ENCODE results near the gene C19orf33. TPM values are rescaled to one million over a fixed set of nuclear protein-coding genes. Genes with fewer than 3 reads are reported as not detected.
"Not testable (repeated sequence)": the region's sequence is repeated elsewhere in the genome, so short reads cannot be mapped to it uniquely, and the experiment has no call there.

Gene C19orf33
- total and polyA plus RNA-seq, 2 of the 8 experiments (the other 6 are each of a cell fraction or from before 2014, with no cell fraction given) = 6.0 to 36.0 TPM

- WGBS, 2 experiments (ENCODE audit: extremely low coverage in 1 of 2, insufficient coverage in 1 of 2, insufficient read length in 1 of 2, insufficient replicate concordance in 2 of 2, low coverage in 1 of 2, low lambda C conversion rate in 2 of 2, missing lambda C conversion rate in 1 of 2) = 96% methylated on average over 3 of the region's 4 CpGs; no CpG with 5 or more reads in 1 of the 2 experiments
- not testable (repeated sequence) for H3K4ac ChIP-seq (replicated peaks; ENCODE audit: insufficient read length, low read depth, low read length); H2BK15ac ChIP-seq (ENCODE audit: low read length); H4K8ac ChIP-seq (ENCODE audit: extremely low read depth, insufficient read depth, low read length); H4K20me1 ChIP-seq (replicated peaks in 1 of 2; ENCODE audit: control insufficient read depth in 1 of 2, insufficient read depth in 2 of 2, low read length in 2 of 2); H3K18ac ChIP-seq (ENCODE audit: extremely low read depth, low read length); H3K9ac ChIP-seq (replicated peaks in 1 of 4; ENCODE audit: extremely low read depth in 1 of 4, low read depth in 3 of 4, low read length in 3 of 4); H4K91ac ChIP-seq (replicated peaks; ENCODE audit: insufficient read length, low read length); H3K4me3 ChIP-seq (ENCODE audit: extremely low read depth in 1 of 4, insufficient read depth in 2 of 4, low read depth in 3 of 4, low read length in 4 of 4); H2AFZ ChIP-seq (ENCODE audit: low read length); H3K79me1 ChIP-seq (ENCODE audit: low read depth, low read length); H2AK5ac ChIP-seq (ENCODE audit: low read depth, low read length); H3K56ac ChIP-seq (replicated peaks; ENCODE audit: insufficient read length, low read depth, low read length); H2BK120ac ChIP-seq (replicated peaks; ENCODE audit: low read depth, low read length); H2BK12ac ChIP-seq (ENCODE audit: low read depth, low read length); H3K4me1 ChIP-seq (replicated peaks in 1 of 4; ENCODE audit: control insufficient read depth in 3 of 4, insufficient read depth in 4 of 4, low read length in 3 of 4); H3K36me3 ChIP-seq (ENCODE audit: control insufficient read depth in 2 of 4, insufficient read depth in 4 of 4, low read length in 3 of 4); DNase-seq (ENCODE audit: low read depth in 1 of 2, low spot score in 2 of 2); H3K27ac ChIP-seq (ENCODE audit: low read depth, low read length); H2BK20ac ChIP-seq (ENCODE audit: low read length); H4K5ac ChIP-seq (ENCODE audit: insufficient read length, low read depth, low read length); H3K79me2 ChIP-seq (ENCODE audit: control insufficient read depth in 1 of 2, insufficient read depth in 2 of 2, low read length in 2 of 2); H2BK5ac ChIP-seq (ENCODE audit: low read depth, low read length); FAIRE-seq; H3K14ac ChIP-seq (ENCODE audit: insufficient read length); H3K27me3 ChIP-seq (replicated peaks in 1 of 4; ENCODE audit: control insufficient read depth in 3 of 4, extremely low read depth in 1 of 4, insufficient read depth in 3 of 4, low read length in 3 of 4); H3K9me3 ChIP-seq (ENCODE audit: insufficient read depth in 2 of 2, low read depth in 1 of 2, low read length in 1 of 2); H3K4me2 ChIP-seq (ENCODE audit: insufficient read depth in 1 of 2, low read depth in 2 of 2, low read length in 2 of 2); H3K23ac ChIP-seq (ENCODE audit: insufficient read length)
- ChIA-PET CTCF (ENCODE audit: partially characterized antibody) (interaction anchor here (0.6 to 2.5 kb wide), 4 partner anchors 45 to 108 kb away, joined by 3 to 7 read pairs (median 6); no protein-coding TSS in a partner anchor), POLR2A (ENCODE audit: partially characterized antibody) (interaction anchor here (1.1 kb wide), 1 partner anchor 13 kb away, joined by 4 read pairs; no protein-coding TSS in a partner anchor)
- H3K23me2 ChIP-seq (ENCODE audit: low read depth, low read length) = peaks cover 12% of the 10 kb centered on the region
Measured at GRCh38 chr19:38339011-38339410, 35.0 kb downstream of the C19orf33 start.

Data from H1 (cell line).